Heart left ventricle (tissue), 13 donors: Measurements from ENCODE around the gene SMO.

Source experiments
- CTCF ChIP-seq, 12 donors: fragments of 200-600 bp; sonication (generic) in 4 of 12; IDR thresholded peaks; one replicate each; pipeline versions ENCODE4 v1.5.0 to v1.8.0; 2018 to 2022; ENCODE audit warnings: antibody characterized with exemption in 12 of 12, mild to moderate bottlenecking in 5 of 12
- POLR2A ChIP-seq, 2 donors: fragments of 450-650 bp; IDR thresholded peaks; one replicate each; pipeline ENCODE4 v1.6.1; 2017; ENCODE audit warnings: antibody characterized with exemption in 2 of 2, mild to moderate bottlenecking in 2 of 2, moderate library complexity in 2 of 2
- donor health status: ischemic (EF 13 %, LVEDD 7.1; RV severe dilation, severe dysfunction).
- donor health status: DM: no; HTN: yes; CAD: no.
- donor health status: DM: no; HTN: no; CAD: no.
- donor health status: ischemic (EF 25% LVEDD 6.9; RV normal size, moderate dysfunction).
- donor health status: ischemic (EF 25% LVEDD 5.7; RV mildly dilated, moderate dysfunction).
- donor health status: ischemic (EF 35%, LVEDD 5.7; RV mildly dilated, moderate dysfunction).
- donor health status: nonischemic (EF 11% LVEDD 7.7; RV severe dilation, severe dysfunction).
- donor health status: DM: yes; HTN: yes; CAD: no.
- donor health status: PGD.
- donor health status: ischemic (EF 29% LVEDD 5.4; RV normal size, mild dysfunction).
- donor health status: nonischemic (EF 23%, LVEDD 6.1; RV moderate dilation, normal function).

- TF ChIP-seq CTCF (IDR thresholded peaks at IDR 0.05) (no peak), POLR2A (IDR thresholded peaks at IDR 0.05) (no peak)
Measured at GRCh38 chr7:129149511-129149910, 38.9 kb upstream of the SMO start.
